DND-41 (cell line): ENCODE data around the gene KREMEN2.

Source experiments
- CTCF ChIP-seq: IDR thresholded peaks from 2 replicates; pipeline ENCODE4 v1.5.1; 2012; ENCODE audit warnings: borderline replicate concordance, low read length, moderate library complexity, mild to moderate bottlenecking; ENCODE audit not compliant: poor library complexity, severe bottlenecking; ENCODE audit errors: extremely low read depth
- EZH2 ChIP-seq: IDR thresholded peaks from 3 replicates; pipeline ENCODE4 v1.6.1; 2012; ENCODE audit warnings: borderline replicate concordance, low read depth, mild to moderate bottlenecking, moderate library complexity, low read length, inconsistent platforms; ENCODE audit not compliant: severe bottlenecking

GRCh38 chr16:3012828-3013420 lies 48.8 kb downstream of the KREMEN2 start, which contains the start of gene CLDN9:
- TF ChIP-seq CTCF, result no peak
- no peak for TF ChIP-seq EZH2
